ENCODE measurements around the gene NTM.

The NTM gene

DNA sequence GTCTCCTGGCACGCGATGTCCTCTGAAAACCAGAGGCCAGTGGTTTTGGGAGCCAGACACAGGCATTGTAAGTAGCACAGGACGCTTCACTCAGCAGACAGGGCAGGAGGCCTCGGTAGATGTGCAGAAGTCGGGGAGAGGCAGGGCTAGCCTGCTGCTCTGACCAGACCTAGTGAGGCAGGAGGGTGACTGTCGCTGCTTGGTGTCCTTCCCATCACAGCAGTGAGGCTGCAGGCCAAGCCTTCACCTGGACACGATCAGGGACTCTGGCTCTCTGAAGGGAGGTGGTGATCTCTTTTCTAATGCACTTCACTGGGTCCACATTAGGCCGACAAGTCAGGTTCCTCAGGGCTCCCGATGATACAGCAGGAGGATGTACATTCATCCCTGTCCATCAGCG, 583.7 kb downstream of the NTM start:
- Histone ChIP-seq H3K9ac (no peak overlapping the region), H3K4me2 (ENCODE audit: low read length) (no peak overlapping the region), H3K4me3 (ENCODE audit: low read depth, low read length) (no peak overlapping the region), H3K27ac (no peak overlapping the region), H2AFZ (no peak overlapping the region), H3K9me3 (ENCODE audit: control insufficient read depth, low read length) (no peaks in the 10 kb centered on the region), H3K27me3 (ENCODE audit: control insufficient read depth, insufficient read depth, low read length) (no peaks in the 10 kb centered on the region), H3K36me3 (ENCODE audit: control insufficient read depth, insufficient read depth, low read length) (no peaks in the 10 kb centered on the region), H3K4me1 (no peaks in the 10 kb centered on the region), H3K79me2 (peaks cover 20% of the 10 kb centered on the region)
- TF ChIP-seq CTCF (IDR thresholded peaks at IDR 0.05), result no peak

- no peaks in the 10 kb centered on the region for H3K36me3 ChIP-seq (ENCODE audit: control insufficient read depth, insufficient read depth, low read length)
- no peak overlapping the region for H3K9ac ChIP-seq
- no peak overlapping the region for H3K4me2 ChIP-seq (ENCODE audit: low read length)
- no peaks in the 10 kb centered on the region for H3K4me1 ChIP-seq
- TF ChIP-seq CTCF (IDR thresholded peaks at IDR 0.05), result no peak
- no peak overlapping the region for H2AFZ ChIP-seq
- H3K27me3 ChIP-seq (ENCODE audit: control insufficient read depth, insufficient read depth, low read length), result no peaks in the 10 kb centered on the region
- no peak overlapping the region for H3K4me3 ChIP-seq (ENCODE audit: low read depth, low read length)
- no peak overlapping the region for H3K27ac ChIP-seq
- H3K9me3 ChIP-seq (ENCODE audit: control insufficient read depth, low read length), result no peaks in the 10 kb centered on the region
- peaks cover 19% of the 10 kb centered on the region for H3K79me2 ChIP-seq
These were observed 585.5 kb downstream of the NTM start for GRCh38 chr11:131955904-131956303.

DNA sequence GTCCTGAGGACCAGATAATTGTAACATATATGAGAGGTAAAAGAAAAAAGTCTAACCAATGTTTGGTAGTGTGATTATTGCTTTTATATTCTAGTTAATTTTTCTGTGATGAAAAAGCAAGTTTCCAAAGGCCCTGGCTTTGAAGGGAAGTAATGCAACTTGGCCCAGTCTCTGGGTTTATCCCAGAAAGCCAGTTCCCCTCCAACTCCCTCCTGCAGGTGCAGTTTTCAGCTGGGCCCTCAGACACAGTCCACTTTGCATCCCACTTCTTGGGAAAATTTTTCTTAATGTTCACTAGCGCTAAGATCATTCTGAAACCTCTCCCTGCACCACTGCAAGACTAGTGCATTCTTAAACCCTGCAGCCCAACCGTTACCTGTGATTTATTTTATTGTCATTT, 586.8 kb downstream of the NTM start:
- Histone ChIP-seq H3K79me2 (peaks cover 17% of the 10 kb centered on the region), H3K9ac (no peak overlapping the region), H3K36me3 (ENCODE audit: control insufficient read depth, insufficient read depth, low read length) (no peaks in the 10 kb centered on the region), H3K27me3 (ENCODE audit: control insufficient read depth, insufficient read depth, low read length) (no peaks in the 10 kb centered on the region), H3K4me1 (no peaks in the 10 kb centered on the region), H2AFZ (no peak overlapping the region), H3K4me2 (ENCODE audit: low read length) (no peak overlapping the region), H3K27ac (no peak overlapping the region), H3K9me3 (ENCODE audit: control insufficient read depth, low read length) (no peaks in the 10 kb centered on the region), H3K4me3 (ENCODE audit: low read depth, low read length) (no peak overlapping the region)
- TF ChIP-seq CTCF (IDR thresholded peaks at IDR 0.05), result no peak

DNA sequence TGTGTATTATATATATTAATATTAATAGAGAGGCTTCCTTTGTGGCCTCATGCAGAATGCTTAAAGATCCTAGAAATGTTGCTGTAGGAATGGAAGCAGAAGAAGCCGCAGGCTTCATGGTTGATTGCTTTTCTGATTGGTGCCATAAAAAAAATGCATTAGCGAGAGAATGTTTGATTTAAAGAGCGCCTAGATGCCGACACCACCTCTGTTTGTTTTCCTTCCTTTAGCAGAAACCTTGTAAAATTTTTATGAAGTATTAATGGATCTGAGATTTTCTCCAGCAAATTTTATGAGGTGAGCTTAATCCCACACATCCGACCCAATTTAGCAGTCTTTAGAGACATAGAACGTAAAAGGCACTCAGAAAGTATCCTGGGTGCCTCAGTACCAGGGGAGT, 587.5 kb downstream of the NTM start:
- TF ChIP-seq CTCF (IDR thresholded peaks at IDR 0.05), result no peak
- H2AFZ ChIP-seq, result no peak overlapping the region
- no peaks in the 10 kb centered on the region for H3K27me3 ChIP-seq (ENCODE audit: control insufficient read depth, insufficient read depth, low read length)
- no peak overlapping the region for H3K27ac ChIP-seq
- H3K36me3 ChIP-seq (ENCODE audit: control insufficient read depth, insufficient read depth, low read length), result no peaks in the 10 kb centered on the region
- H3K4me2 ChIP-seq (ENCODE audit: low read length), result no peak overlapping the region
- no peaks in the 10 kb centered on the region for H3K4me1 ChIP-seq
- no peaks in the 10 kb centered on the region for H3K9me3 ChIP-seq (ENCODE audit: control insufficient read depth, low read length)
- no peak overlapping the region for H3K9ac ChIP-seq
- no peak overlapping the region for H3K4me3 ChIP-seq (ENCODE audit: low read depth, low read length)
- H3K79me2 ChIP-seq, result peaks cover 14% of the 10 kb centered on the region

DNA sequence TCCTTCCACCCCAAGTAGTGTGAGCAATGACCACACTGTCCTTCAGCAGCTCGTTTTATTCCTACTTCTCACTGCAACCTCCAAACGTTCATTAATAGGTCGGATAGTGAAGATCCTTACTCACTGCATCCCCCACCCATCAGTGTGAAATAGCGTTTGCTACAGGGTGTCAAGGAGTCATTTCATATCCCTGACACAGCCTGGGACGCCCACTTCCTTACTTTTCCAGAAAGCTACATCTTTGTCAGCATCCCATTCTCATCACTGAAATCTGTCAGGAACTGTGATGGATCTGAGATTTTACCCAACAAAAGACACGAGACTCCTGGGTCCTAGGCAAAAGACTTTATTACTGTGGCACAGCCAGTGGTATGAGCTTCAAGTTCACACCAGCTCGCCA, 592.4 kb downstream of the NTM start:
- Histone ChIP-seq H3K79me2 (peaks cover 5% of the 10 kb centered on the region), H3K4me3 (ENCODE audit: low read depth, low read length) (no peak overlapping the region), H3K27me3 (ENCODE audit: control insufficient read depth, insufficient read depth, low read length) (no peaks in the 10 kb centered on the region), H3K27ac (no peak overlapping the region), H3K36me3 (ENCODE audit: control insufficient read depth, insufficient read depth, low read length) (no peaks in the 10 kb centered on the region), H2AFZ (no peak overlapping the region), H3K4me1 (peaks cover 5% of the 10 kb centered on the region), H3K9me3 (ENCODE audit: control insufficient read depth, low read length) (no peaks in the 10 kb centered on the region), H3K9ac (no peak overlapping the region), H3K4me2 (ENCODE audit: low read length) (no peak overlapping the region)
- TF ChIP-seq CTCF (IDR thresholded peaks at IDR 0.05), result no peak

All from parathyroid adenoma (tissue), 2 donors.